ENCODE data around the gene PRKACB.

Gene PRKACB

DNA sequence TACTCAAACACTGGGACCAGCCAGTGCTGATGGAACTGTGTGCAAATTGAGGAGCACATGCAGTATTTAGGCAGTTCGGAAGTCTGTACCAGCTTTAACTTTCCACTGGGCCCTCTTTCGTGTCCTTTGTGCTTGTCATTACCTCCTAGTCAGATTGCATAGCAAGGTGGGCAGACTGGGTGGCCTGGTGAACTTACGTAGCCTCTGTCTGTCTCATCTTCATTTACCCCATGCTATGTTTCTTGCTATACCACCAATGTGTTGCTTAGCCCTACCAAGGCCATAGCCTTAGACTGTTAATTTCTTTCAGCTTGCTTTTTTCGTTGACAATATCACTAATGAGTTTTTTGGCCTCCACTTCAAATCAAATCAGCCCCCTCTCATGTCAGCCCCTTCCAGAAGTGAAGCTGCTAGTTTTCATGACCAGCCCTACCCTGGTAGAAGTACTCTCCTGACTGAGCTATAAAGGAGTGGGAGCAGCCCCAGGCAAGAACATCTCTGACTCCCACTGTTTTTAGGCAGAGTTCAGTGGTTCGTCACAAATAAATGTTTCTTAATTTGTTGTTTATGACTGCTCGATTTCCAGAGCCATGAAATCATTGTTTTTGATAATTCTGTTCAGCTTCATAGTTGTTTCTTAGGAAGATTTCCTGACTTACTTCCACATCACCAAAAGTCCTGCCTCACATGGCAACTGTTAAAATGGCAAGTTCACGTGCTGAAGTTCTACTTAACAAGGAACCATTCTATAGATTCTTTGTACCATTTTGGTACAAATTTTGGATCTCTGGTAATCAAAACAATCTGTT, 19.3 kb downstream of the PRKACB start:
- no peaks in the 10 kb centered on the region for H3K9me3 ChIP-seq (ENCODE audit: control insufficient read depth, low read length)
- DNase-seq = no peak
- H3K79me1 ChIP-seq (replicated peaks; ENCODE audit: low read length, poor library complexity, severe bottlenecking) = peaks cover 7% of the 10 kb centered on the region
- no peak overlapping the region for H3K14ac ChIP-seq (ENCODE audit: low read length in 2 of 2)
- no peaks in the 10 kb centered on the region for H3K36me3 ChIP-seq (ENCODE audit: control insufficient read depth in 1 of 2, insufficient read depth in 2 of 2, low read depth in 1 of 2, low read length in 2 of 2)
- H3K27ac ChIP-seq (ENCODE audit: low read length, poor library complexity, severe bottlenecking) = no peak overlapping the region
- H2BK5ac ChIP-seq (ENCODE audit: low read depth, low read length, poor library complexity, severe bottlenecking) = no peak overlapping the region
- H4K8ac ChIP-seq (ENCODE audit: low read length) = no peak overlapping the region
- no peak overlapping the region for H2AK5ac ChIP-seq (ENCODE audit: low read length, severe bottlenecking)
- H3K9ac ChIP-seq (ENCODE audit: low read length) = peak overlapping the region; percentile 75
- H3K23ac ChIP-seq (ENCODE audit: low read length in 2 of 2) = no peak overlapping the region
- H3K4me1 ChIP-seq (ENCODE audit: control insufficient read depth, insufficient read depth, low read depth, low read length) = no peaks in the 10 kb centered on the region
- H3K4ac ChIP-seq (ENCODE audit: low read depth in 1 of 2, low read length in 2 of 2) = no peak overlapping the region
- no peak overlapping the region for H3K18ac ChIP-seq (ENCODE audit: low read depth in 1 of 2, low read length in 2 of 2)
- H2BK12ac ChIP-seq (ENCODE audit: low read length in 2 of 2) = no peak overlapping the region
- H2AFZ ChIP-seq (ENCODE audit: low read depth, low read length) = no peak overlapping the region
- H3K27me3 ChIP-seq (ENCODE audit: control insufficient read depth in 1 of 2, insufficient read depth in 1 of 2, low read length in 2 of 2) = no peaks in the 10 kb centered on the region
- H3K4me3 ChIP-seq (ENCODE audit: insufficient read depth in 1 of 2, low read depth in 1 of 2, low read length in 2 of 2) = peak overlapping the region in 1 of 2 experiments; percentile 66
- 96% methylated on average over 5 of the region's 7 CpGs for WGBS
- no peak overlapping the region for H3K4me2 ChIP-seq (ENCODE audit: low read length, poor library complexity, severe bottlenecking)
- no peak overlapping the region for H4K91ac ChIP-seq (ENCODE audit: low read length)
- no peak overlapping the region for H2BK15ac ChIP-seq (ENCODE audit: low read depth, poor library complexity, severe bottlenecking)
- H2BK120ac ChIP-seq (ENCODE audit: low read depth, low read length) = no peak overlapping the region

DNA sequence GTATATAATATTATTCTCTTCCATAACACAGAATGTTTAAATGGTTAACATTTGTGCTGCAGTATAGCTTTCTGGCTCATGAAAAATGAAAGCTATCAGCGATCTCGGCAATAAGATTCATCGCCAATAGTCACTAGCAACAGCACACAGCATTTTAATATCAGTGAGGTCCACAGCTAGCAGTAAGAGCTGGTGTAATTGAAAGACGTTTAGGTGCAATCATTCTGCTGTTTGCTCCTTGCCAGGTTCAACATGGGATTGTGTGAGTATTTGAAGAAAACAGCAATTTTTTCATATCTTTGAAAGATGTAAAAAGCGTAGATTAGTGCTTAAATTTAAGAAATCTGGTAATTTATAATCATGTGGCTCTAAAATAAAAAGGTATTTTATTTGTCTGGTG, 20.1 kb downstream of the PRKACB start:
- Histone ChIP-seq H3K18ac (ENCODE audit: low read depth in 1 of 2, low read length in 2 of 2) (no peak overlapping the region), H3K36me3 (ENCODE audit: control insufficient read depth in 1 of 2, insufficient read depth in 2 of 2, low read depth in 1 of 2, low read length in 2 of 2) (no peaks in the 10 kb centered on the region), H2AK5ac (ENCODE audit: low read length, severe bottlenecking) (no peak overlapping the region), H3K9me3 (ENCODE audit: control insufficient read depth, low read length) (no peaks in the 10 kb centered on the region), H3K79me1 (replicated peaks; ENCODE audit: low read length, poor library complexity, severe bottlenecking) (peaks cover 7% of the 10 kb centered on the region), H2BK120ac (ENCODE audit: low read depth, low read length) (no peak overlapping the region), H2BK12ac (ENCODE audit: low read length in 2 of 2) (no peak overlapping the region), H2BK15ac (ENCODE audit: low read depth, poor library complexity, severe bottlenecking) (no peak overlapping the region), H3K23ac (ENCODE audit: low read length in 2 of 2) (no peak overlapping the region), H3K4ac (ENCODE audit: low read depth in 1 of 2, low read length in 2 of 2) (no peak overlapping the region), H2AFZ (ENCODE audit: low read depth, low read length) (no peak overlapping the region), H3K4me1 (ENCODE audit: control insufficient read depth, insufficient read depth, low read depth, low read length) (no peaks in the 10 kb centered on the region), H3K9ac (ENCODE audit: low read length) (peak overlapping the region; percentile 75), H3K4me3 (ENCODE audit: insufficient read depth in 1 of 2, low read depth in 1 of 2, low read length in 2 of 2) (peak overlapping the region in 1 of 2 experiments; percentile 66), H2BK5ac (ENCODE audit: low read depth, low read length, poor library complexity, severe bottlenecking) (no peak overlapping the region), H3K27me3 (ENCODE audit: control insufficient read depth in 1 of 2, insufficient read depth in 1 of 2, low read length in 2 of 2) (no peaks in the 10 kb centered on the region), H3K27ac (ENCODE audit: low read length, poor library complexity, severe bottlenecking) (no peak overlapping the region), H3K14ac (ENCODE audit: low read length in 2 of 2) (no peak overlapping the region), H3K4me2 (ENCODE audit: low read length, poor library complexity, severe bottlenecking) (no peak overlapping the region), H4K8ac (ENCODE audit: low read length) (no peak overlapping the region), H4K91ac (ENCODE audit: low read length) (no peak overlapping the region)
- no peak for DNase-seq
- WGBS = 100% methylated on average over 2 of the region's 5 CpGs

DNA sequence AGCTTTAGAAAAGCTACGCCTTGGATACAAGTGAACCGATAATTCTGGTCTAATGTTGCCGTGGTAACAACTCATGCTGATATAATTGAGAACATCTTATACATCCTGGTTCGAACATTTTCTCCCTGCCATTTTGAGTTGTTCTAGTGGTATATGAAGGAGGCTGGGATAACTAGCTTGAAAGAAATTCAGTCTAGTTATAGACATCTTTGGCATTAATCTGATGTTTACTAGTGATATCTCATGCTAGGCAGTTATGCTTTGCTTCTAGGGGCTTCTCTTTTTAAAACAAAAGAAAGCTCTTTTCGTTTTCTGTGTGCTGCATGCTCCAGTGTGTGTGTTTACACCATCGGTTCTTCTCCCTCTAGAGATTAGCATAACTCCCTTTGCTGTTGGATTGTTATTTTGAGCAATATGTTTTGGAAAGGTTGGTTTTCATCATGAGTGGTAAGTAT, 20.5 kb downstream of the PRKACB start:
- Histone ChIP-seq H2AK5ac (ENCODE audit: low read length, severe bottlenecking) (no peak overlapping the region), H4K8ac (ENCODE audit: low read length) (no peak overlapping the region), H3K18ac (ENCODE audit: low read depth in 1 of 2, low read length in 2 of 2) (no peak overlapping the region), H3K4me2 (ENCODE audit: low read length, poor library complexity, severe bottlenecking) (no peak overlapping the region), H3K9me3 (ENCODE audit: control insufficient read depth, low read length) (no peaks in the 10 kb centered on the region), H3K4me3 (ENCODE audit: insufficient read depth in 1 of 2, low read depth in 1 of 2, low read length in 2 of 2) (peak overlapping the region in 1 of 2 experiments; percentile 66), H3K14ac (ENCODE audit: low read length in 2 of 2) (no peak overlapping the region), H2BK5ac (ENCODE audit: low read depth, low read length, poor library complexity, severe bottlenecking) (no peak overlapping the region), H2BK15ac (ENCODE audit: low read depth, poor library complexity, severe bottlenecking) (no peak overlapping the region), H2AFZ (ENCODE audit: low read depth, low read length) (no peak overlapping the region), H2BK120ac (ENCODE audit: low read depth, low read length) (no peak overlapping the region), H3K27ac (ENCODE audit: low read length, poor library complexity, severe bottlenecking) (no peak overlapping the region), H3K23ac (ENCODE audit: low read length in 2 of 2) (no peak overlapping the region), H4K91ac (ENCODE audit: low read length) (no peak overlapping the region), H3K4me1 (ENCODE audit: control insufficient read depth, insufficient read depth, low read depth, low read length) (no peaks in the 10 kb centered on the region), H3K4ac (ENCODE audit: low read depth in 1 of 2, low read length in 2 of 2) (no peak overlapping the region), H3K36me3 (ENCODE audit: control insufficient read depth in 1 of 2, insufficient read depth in 2 of 2, low read depth in 1 of 2, low read length in 2 of 2) (no peaks in the 10 kb centered on the region), H3K79me1 (replicated peaks; ENCODE audit: low read length, poor library complexity, severe bottlenecking) (peaks cover 7% of the 10 kb centered on the region), H2BK12ac (ENCODE audit: low read length in 2 of 2) (no peak overlapping the region), H3K9ac (ENCODE audit: low read length) (peak overlapping the region; percentile 75), H3K27me3 (ENCODE audit: control insufficient read depth in 1 of 2, insufficient read depth in 1 of 2, low read length in 2 of 2) (no peaks in the 10 kb centered on the region)
- DNase-seq = no peak
- 91% methylated on average over 6 of the region's 6 CpGs for WGBS

DNA sequence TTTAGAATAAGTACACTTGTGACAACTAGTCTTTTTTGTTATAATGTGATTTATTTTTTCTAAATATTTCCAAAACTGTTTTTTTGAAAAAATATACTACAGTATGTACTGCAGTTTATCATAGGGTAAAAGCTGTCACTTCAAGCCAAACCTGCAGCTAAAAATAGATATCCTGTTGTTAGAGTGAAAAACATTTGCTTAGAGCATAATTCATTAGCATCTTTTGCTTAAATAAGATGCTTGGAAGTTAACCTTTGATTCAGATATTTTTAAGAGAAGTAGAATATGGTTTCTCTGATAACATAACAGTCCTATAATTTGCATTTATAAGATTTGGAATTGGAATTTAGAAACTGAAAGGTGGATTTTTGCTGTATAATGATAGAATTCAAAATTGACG, 21.5 kb downstream of the PRKACB start:
- Histone ChIP-seq H4K91ac (ENCODE audit: low read length) (no peak overlapping the region), H3K4ac (ENCODE audit: low read depth in 1 of 2, low read length in 2 of 2) (no peak overlapping the region), H4K8ac (ENCODE audit: low read length) (no peak overlapping the region), H3K36me3 (ENCODE audit: control insufficient read depth in 1 of 2, insufficient read depth in 2 of 2, low read depth in 1 of 2, low read length in 2 of 2) (no peaks in the 10 kb centered on the region), H3K4me2 (ENCODE audit: low read length, poor library complexity, severe bottlenecking) (no peak overlapping the region), H3K27me3 (ENCODE audit: control insufficient read depth in 1 of 2, insufficient read depth in 1 of 2, low read length in 2 of 2) (no peaks in the 10 kb centered on the region), H3K23ac (ENCODE audit: low read length in 2 of 2) (no peak overlapping the region), H3K4me1 (ENCODE audit: control insufficient read depth, insufficient read depth, low read depth, low read length) (no peaks in the 10 kb centered on the region), H2BK15ac (ENCODE audit: low read depth, poor library complexity, severe bottlenecking) (no peak overlapping the region), H2BK12ac (ENCODE audit: low read length in 2 of 2) (no peak overlapping the region), H3K18ac (ENCODE audit: low read depth in 1 of 2, low read length in 2 of 2) (no peak overlapping the region), H3K9me3 (ENCODE audit: control insufficient read depth, low read length) (no peaks in the 10 kb centered on the region), H2AK5ac (ENCODE audit: low read length, severe bottlenecking) (no peak overlapping the region), H3K4me3 (ENCODE audit: insufficient read depth in 1 of 2, low read depth in 1 of 2, low read length in 2 of 2) (no peak overlapping the region), H3K14ac (ENCODE audit: low read length in 2 of 2) (no peak overlapping the region), H2BK120ac (ENCODE audit: low read depth, low read length) (no peak overlapping the region), H3K79me1 (replicated peaks; ENCODE audit: low read length, poor library complexity, severe bottlenecking) (peaks cover 7% of the 10 kb centered on the region), H3K9ac (ENCODE audit: low read length) (no peak overlapping the region), H2AFZ (ENCODE audit: low read depth, low read length) (no peak overlapping the region), H2BK5ac (ENCODE audit: low read depth, low read length, poor library complexity, severe bottlenecking) (no peak overlapping the region), H3K27ac (ENCODE audit: low read length, poor library complexity, severe bottlenecking) (no peak overlapping the region)
- DNase-seq = no peak
- no CpG with 5 or more reads among the region's 1 CpG for WGBS

Data from mesenchymal stem cell (in vitro differentiated cells and primary cell).